HepG2 (cell line): ENCODE measurements around the gene AGRN. TPM values are rescaled to one million over a fixed set of nuclear protein-coding genes. Genes with fewer than 3 reads are reported as not detected.
A peak's percentile ranks its signal among the peaks of the same experiment; 100 is the strongest.

ENCODE experiments used
- ELF1 ChIP-seq: sonication (generic); formaldehyde crosslinking; IDR thresholded peaks from 2 replicates; pipeline ENCODE4 v1.4.0; 2020; ENCODE audit warnings: missing genetic modification reagents
- HDAC1 ChIP-seq: sonication (generic); formaldehyde crosslinking; IDR thresholded peaks from 2 replicates; pipeline ENCODE4 v1.5.1; 2020; ENCODE audit warnings: mild to moderate bottlenecking, missing genetic modification reagents
- HOXA5 ChIP-seq: sonication (generic); formaldehyde crosslinking; IDR thresholded peaks from 2 replicates; pipeline ENCODE4 v1.4.0; 2020; ENCODE audit warnings: missing genetic modification reagents
- MAZ ChIP-seq, 2 experiments: sonication (generic) in 1 of 2; formaldehyde crosslinking in 1 of 2; IDR thresholded peaks; 2 replicates each; pipeline versions ENCODE4 v1.5.0 to v1.6.1; 2012 to 2020; ENCODE audit warnings: low read depth in 2 of 2, mild to moderate bottlenecking in 2 of 2, borderline replicate concordance in 1 of 2, improper control_type of control experiment in 1 of 2, low read length in 1 of 2, missing genetic modification reagents in 1 of 2, moderate library complexity in 1 of 2
- MYC ChIP-seq: sonication (generic); formaldehyde crosslinking; IDR thresholded peaks from 2 replicates; pipeline ENCODE4 v1.9.0; 2021; ENCODE audit warnings: missing genetic modification reagents, borderline replicate concordance
- SP1 ChIP-seq, 2 experiments: fragments of 450-650 bp in 1 of 2; sonication (generic) in 1 of 2; formaldehyde crosslinking in 1 of 2; IDR thresholded peaks; 2 replicates each; pipeline versions ENCODE4 v1.4.0 to v1.6.1; 2016 to 2020; ENCODE audit warnings: missing genetic modification reagents in 1 of 2
- SRF ChIP-seq: IDR thresholded peaks from 2 replicates; pipeline ENCODE4 v1.6.1; 2011; ENCODE audit warnings: mild to moderate bottlenecking, low read depth, low read length, moderate library complexity
- STAG1 ChIP-seq: sonication (generic); formaldehyde crosslinking; IDR thresholded peaks from 2 replicates; pipeline ENCODE4 v1.4.0; 2020; ENCODE audit warnings: missing genetic modification reagents
- ZMYM3 ChIP-seq: sonication (generic); formaldehyde crosslinking; IDR thresholded peaks from 2 replicates; pipeline ENCODE4 v1.5.1; 2020; ENCODE audit warnings: mild to moderate bottlenecking, missing genetic modification reagents
- ZMYM4 ChIP-seq: sonication (generic); formaldehyde crosslinking; IDR thresholded peaks from 2 replicates; pipeline ENCODE4 v1.8.1; 2023; ENCODE audit warnings: mild to moderate bottlenecking, missing genetic modification reagents
- ZNF598 ChIP-seq: sonication (generic); formaldehyde crosslinking; IDR thresholded peaks from 2 replicates; pipeline ENCODE4 v1.5.1; 2020; ENCODE audit warnings: mild to moderate bottlenecking, missing genetic modification reagents, borderline replicate concordance
- ZNF816 ChIP-seq: sonication (generic); formaldehyde crosslinking; IDR thresholded peaks from 2 replicates; pipeline ENCODE4 v1.8.0; 2022; ENCODE audit warnings: missing genetic modification reagents, mild to moderate bottlenecking, borderline replicate concordance
- polyA plus RNA-seq, 8 experiments: library from polyadenylated mRNA; depleted of rRNA in 3 of 8; stranded (reverse) in 7 of 8; unstranded in 1 of 8; fragments of >200 nt; fragmentation: Illumina TruSeq in 4 of 8; extraction: Trizol in 4 of 8; gene quantifications; 2 replicates each; pipeline versions ENCODE4 v1.2.1 to v1.2.3, GENCODE V29; 2011 to 2016; ENCODE audit warnings: low read depth in 4 of 8, missing spikeins in 1 of 8, mixed read lengths in 1 of 8; ENCODE audit not compliant: insufficient read depth in 1 of 8
- total RNA-seq, 5 experiments: library from RNA; depleted of rRNA; stranded (reverse); fragments of >200 nt; fragmentation: Illumina TruSeq; extraction: Trizol; gene quantifications; 2 replicates each; pipeline ENCODE4 v1.2.3, GENCODE V29; 2016; ENCODE audit warnings: low read depth in 1 of 5
- TF ChIP-seq, protein P1 (sequence below): sonication (generic); formaldehyde crosslinking; IDR thresholded peaks from 2 replicates; pipeline ENCODE4 v1.4.0; 2020; ENCODE audit warnings: mild to moderate bottlenecking, missing genetic modification reagents
- TF ChIP-seq, protein P2 (sequence below): sonication (generic); formaldehyde crosslinking; IDR thresholded peaks from 2 replicates; pipeline ENCODE4 v1.4.0; 2020; ENCODE audit warnings: missing genetic modification reagents
- TF ChIP-seq, protein P3 (sequence below): sonication (generic); formaldehyde crosslinking; IDR thresholded peaks from 2 replicates; pipeline ENCODE4 v1.5.0; 2020; ENCODE audit warnings: mild to moderate bottlenecking, missing genetic modification reagents, moderate library complexity

The AGRN gene
- total and polyA plus RNA-seq, 2 of the 13 experiments (the other 11 are each of a cell fraction or from before 2014, with no cell fraction given) = 29.8 to 65.2 TPM

DNA sequence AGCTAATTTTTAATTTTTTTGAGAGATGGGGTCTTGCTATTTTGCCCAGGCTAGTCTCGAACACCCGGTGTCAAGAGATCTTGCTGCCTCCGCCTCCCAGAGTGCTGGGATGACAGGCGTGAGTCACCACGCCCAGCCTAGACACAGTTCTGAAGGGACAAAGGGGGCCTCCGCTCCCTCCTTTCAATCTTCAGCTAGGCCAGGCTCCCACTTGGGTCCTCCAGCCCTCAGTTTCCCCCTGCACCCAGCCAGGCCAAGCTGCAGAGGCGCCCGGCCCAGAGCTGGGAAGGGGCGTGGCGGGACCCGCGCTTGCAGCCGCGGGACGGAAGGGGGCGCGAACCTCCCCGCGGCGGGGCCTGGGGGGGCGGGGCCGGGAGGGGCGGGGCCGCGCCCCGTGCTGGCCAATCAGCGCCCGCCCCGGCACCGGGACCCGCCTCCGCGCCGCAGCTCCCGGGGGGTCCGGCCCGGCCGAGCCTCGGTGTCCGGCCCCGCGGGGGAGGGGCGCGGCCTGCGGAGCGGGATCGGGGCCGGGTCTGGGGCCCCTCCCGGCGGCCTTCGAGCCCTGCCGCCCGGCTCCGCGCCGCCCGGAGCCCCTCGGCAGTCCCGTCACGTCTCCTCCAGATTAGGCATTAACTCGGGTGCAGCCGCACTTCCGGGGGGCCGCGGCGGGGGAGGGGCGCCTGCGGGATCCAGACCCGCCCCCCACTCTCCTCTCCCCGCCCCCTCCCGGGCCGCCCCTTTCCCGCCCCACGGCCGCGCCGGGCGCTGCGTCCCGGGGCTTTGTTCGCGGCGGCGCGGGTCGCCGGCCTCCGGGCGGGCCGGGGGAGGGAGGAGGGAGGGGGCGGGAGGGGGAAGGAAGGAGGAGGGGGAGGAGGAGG, 559 bp upstream of the AGRN start (continued):
- TF ChIP-seq, protein P1, sequence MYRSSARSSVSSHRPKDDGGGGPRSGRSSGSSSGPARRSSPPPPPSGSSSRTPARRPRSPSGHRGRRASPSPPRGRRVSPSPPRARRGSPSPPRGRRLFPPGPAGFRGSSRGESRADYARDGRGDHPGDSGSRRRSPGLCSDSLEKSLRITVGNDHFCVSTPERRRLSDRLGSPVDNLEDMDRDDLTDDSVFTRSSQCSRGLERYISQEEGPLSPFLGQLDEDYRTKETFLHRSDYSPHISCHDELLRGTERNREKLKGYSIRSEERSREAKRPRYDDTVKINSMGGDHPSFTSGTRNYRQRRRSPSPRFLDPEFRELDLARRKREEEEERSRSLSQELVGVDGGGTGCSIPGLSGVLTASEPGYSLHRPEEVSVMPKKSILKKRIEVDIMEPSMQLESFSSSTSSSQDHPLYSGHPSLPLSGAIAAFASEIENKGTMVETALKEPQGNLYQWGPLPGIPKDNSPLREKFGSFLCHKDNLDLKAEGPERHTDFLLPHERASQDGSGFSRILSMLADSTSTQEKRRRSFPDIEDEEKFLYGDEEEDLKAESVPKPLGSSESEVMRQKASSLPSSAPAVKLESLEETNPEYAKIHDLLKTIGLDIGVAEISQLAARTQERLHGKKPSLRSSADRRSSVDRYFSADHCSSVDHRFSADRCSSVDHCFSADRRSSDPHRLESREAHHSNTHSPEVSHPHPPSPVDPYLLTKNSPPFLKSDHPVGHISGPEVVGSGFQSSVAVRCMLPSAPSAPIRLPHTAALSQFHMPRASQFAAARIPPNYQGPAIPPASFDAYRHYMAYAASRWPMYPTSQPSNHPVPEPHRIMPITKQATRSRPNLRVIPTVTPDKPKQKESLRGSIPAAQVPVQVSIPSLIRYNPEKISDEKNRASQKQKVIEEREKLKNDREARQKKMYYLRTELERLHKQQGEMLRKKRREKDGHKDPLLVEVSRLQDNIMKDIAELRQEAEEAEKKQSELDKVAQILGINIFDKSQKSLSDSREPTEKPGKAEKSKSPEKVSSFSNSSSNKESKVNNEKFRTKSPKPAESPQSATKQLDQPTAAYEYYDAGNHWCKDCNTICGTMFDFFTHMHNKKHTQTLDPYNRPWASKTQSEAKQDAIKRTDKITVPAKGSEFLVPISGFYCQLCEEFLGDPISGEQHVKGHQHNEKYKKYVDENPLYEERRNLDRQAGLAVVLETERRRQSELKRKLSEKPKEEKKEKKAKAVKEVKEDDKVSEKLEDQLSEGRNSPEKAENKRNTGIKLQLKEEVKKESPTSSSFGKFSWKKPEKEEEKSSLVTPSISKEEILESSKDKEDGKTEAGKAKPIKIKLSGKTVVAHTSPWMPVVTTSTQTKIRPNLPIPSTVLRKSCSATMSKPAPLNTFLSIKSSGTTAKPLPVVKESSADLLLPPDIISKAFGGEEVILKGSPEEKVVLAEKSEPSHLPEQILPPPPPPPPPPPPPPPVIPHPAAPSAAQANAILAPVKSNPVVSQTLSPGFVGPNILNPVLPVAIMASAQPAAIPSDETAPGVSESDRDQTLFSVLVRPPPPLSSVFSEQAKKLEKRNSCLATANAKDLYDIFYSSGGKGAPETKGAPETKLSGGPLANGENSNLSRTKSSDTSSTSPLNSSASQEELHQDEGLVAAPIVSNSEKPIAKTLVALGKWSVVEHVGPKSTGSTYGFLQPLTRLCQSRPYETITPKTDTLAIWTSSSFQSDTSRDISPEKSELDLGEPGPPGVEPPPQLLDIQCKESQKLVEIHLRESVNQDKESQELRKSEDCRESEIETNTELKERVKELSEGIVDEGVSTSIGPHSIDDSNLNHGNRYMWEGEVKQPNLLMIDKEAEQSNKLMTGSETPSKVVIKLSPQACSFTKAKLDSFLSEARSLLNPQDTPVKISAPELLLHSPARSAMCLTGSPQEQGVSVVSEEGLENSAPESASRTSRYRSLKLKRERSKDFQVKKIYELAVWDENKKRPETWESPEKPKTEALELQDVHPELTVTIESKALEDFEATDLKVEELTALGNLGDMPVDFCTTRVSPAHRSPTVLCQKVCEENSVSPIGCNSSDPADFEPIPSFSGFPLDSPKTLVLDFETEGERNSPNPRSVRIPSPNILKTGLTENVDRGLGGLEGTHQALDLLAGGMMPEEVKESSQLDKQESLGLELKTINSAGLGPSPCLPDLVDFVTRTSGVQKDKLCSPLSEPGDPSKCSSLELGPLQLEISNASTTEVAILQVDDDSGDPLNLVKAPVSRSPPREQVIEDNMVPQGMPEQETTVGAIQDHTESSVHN (CRISPR knock-in tag) = no peak
- TF ChIP-seq ZNF816 (CRISPR knock-in tag) = no peak
- TF ChIP-seq, protein P2, sequence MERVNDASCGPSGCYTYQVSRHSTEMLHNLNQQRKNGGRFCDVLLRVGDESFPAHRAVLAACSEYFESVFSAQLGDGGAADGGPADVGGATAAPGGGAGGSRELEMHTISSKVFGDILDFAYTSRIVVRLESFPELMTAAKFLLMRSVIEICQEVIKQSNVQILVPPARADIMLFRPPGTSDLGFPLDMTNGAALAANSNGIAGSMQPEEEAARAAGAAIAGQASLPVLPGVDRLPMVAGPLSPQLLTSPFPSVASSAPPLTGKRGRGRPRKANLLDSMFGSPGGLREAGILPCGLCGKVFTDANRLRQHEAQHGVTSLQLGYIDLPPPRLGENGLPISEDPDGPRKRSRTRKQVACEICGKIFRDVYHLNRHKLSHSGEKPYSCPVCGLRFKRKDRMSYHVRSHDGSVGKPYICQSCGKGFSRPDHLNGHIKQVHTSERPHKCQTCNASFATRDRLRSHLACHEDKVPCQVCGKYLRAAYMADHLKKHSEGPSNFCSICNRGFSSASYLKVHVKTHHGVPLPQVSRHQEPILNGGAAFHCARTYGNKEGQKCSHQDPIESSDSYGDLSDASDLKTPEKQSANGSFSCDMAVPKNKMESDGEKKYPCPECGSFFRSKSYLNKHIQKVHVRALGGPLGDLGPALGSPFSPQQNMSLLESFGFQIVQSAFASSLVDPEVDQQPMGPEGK (CRISPR knock-in tag) = peak; percentile 92
- TF ChIP-seq MYC (CRISPR knock-in tag) = peak; percentile 37; the same call in 1 of the 2 replicates
- peak; percentile 91 for TF ChIP-seq MAZ (IDR thresholded peaks at IDR 0.05; ENCODE audit: borderline replicate concordance, low read depth, low read length)
- peak; percentile 7; the same call in 1 of the 2 replicates for TF ChIP-seq MAZ (CRISPR knock-in tag; IDR thresholded peaks at IDR 0.05; ENCODE audit: low read depth)
- TF ChIP-seq, protein P3, sequence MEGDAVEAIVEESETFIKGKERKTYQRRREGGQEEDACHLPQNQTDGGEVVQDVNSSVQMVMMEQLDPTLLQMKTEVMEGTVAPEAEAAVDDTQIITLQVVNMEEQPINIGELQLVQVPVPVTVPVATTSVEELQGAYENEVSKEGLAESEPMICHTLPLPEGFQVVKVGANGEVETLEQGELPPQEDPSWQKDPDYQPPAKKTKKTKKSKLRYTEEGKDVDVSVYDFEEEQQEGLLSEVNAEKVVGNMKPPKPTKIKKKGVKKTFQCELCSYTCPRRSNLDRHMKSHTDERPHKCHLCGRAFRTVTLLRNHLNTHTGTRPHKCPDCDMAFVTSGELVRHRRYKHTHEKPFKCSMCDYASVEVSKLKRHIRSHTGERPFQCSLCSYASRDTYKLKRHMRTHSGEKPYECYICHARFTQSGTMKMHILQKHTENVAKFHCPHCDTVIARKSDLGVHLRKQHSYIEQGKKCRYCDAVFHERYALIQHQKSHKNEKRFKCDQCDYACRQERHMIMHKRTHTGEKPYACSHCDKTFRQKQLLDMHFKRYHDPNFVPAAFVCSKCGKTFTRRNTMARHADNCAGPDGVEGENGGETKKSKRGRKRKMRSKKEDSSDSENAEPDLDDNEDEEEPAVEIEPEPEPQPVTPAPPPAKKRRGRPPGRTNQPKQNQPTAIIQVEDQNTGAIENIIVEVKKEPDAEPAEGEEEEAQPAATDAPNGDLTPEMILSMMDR (CRISPR knock-in tag) = peak; percentile 67
- 0 out of 2 replicates have a peak, but pooled peaks have one; percentile 12 for TF ChIP-seq HOXA5 (CRISPR knock-in tag)
- peak; percentile 18; the same call in 1 of the 2 replicates for TF ChIP-seq STAG1 (CRISPR knock-in tag)
- peak; percentile 78 for TF ChIP-seq ELF1 (CRISPR knock-in tag)
- TF ChIP-seq SRF = peak; percentile 61; the same call in 1 of the 2 replicates
- TF ChIP-seq ZMYM3 (CRISPR knock-in tag) = peak; percentile 80
- TF ChIP-seq ZMYM4 (CRISPR knock-in tag) = 0 out of 2 replicates have a peak, but pooled peaks have one; percentile 19
- TF ChIP-seq ZNF598 (CRISPR knock-in tag) = no peak
- no peak for TF ChIP-seq SP1 (IDR thresholded peaks at IDR 0.05)
- TF ChIP-seq SP1 (CRISPR knock-in tag; IDR thresholded peaks at IDR 0.05) = peak; percentile 72; the same call in 1 of the 2 replicates
- TF ChIP-seq HDAC1 (CRISPR knock-in tag) = peak; percentile 35; the same call in 1 of the 2 replicates
